ENCODE results near the gene ZNF888.

GRCh38 chr19:52935434-52935833, 12.2 kb upstream of the ZNF888 start:
- TF ChIP-seq CTCF (conservative IDR thresholded peaks at IDR 0.05; ENCODE audit: low read depth, low read length) (no peak), EZH2phosphoT487 (IDR thresholded peaks at IDR 0.05; ENCODE audit: borderline replicate concordance, low read length) (no peak), EZH2 (IDR thresholded peaks at IDR 0.05; ENCODE audit: low read length, unreplicated experiment) (no peak)

Measured in PC-3 (cell line).